HG03521 (cell line): ENCODE results near the gene PIK3R2.

Source experiments
- ATAC-seq: cut with Tn5 transposase; IDR thresholded peaks from one replicate; pipeline ENCODE4 v1.9.1; 2021; ENCODE audit warnings: mild to moderate bottlenecking, moderate library complexity; ENCODE audit not compliant: unreplicated experiment

PIK3R2 gene

GRCh38 chr19:18171605-18172327 lies 18.8 kb downstream of the PIK3R2 start:
- no peak for ATAC-seq

DNA sequence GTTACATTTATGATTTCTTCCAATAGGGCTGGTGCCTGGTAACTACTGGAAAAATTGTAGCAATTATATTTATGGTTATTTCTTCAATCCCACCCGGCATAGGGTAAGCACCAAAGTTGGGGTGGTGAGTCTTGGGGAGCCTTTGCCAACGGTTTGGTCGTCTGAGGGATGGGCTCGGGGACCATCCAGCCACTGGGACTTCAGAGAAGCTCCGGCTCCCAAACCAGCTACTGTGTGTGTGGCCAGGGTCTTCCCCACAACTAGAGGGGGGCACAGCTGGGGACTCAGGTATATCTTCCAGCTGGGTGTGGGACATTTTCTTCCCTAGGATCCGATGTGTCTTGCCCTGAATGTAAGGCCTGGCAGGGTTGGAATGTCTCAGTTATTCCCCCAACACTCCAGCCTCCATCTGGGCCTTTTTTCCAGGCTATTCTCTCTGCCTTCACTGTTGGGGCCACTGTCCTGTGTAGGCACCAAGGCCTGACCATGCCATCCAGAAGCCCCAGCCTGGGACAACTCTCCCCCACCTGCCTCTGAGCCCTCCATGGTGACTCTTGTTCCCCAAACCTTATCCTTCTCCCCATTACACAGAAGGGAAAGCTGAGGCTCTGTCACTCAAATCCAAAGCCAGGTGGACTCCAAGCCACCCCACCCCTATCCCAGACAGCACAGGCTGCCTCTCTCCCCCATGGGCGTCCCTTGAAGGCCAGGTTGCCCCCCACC lies 19.5 kb downstream of the PIK3R2 start:
- ATAC-seq, result no peak

DNA sequence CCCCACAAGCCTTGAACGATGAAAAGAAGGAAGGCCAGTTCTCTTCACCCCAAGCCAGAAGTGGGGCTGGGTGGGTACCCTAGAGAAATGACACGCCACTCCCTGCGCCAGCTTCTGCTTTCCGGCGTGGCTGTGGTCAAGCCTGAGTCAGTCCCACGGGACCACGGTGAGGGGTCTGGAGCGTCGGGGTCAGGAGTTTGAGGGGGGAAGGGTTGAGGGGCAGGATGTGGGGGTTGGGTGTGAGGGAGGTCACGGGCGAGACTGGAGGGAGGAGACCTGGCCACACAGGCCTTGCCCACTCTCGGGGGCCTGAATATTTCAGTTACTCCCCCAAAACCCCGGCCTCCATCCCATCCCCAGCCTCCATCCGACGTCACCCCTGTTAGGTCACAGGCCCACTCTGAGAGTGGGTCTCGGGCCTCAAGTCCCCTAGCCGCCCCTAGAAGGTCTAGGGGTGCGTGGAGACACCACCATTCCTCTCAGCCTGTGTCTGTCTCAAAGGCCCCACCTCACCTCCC lies 20.1 kb downstream of the PIK3R2 start:
- ATAC-seq, result peak; percentile 12

- ATAC-seq, result peak; percentile 52
These were observed 20.8 kb downstream of the PIK3R2 start, which contains the start of gene IFI30 for GRCh38 chr19:18173572-18174288. Gene IFI30 (plus strand): TSS chr19:18173813. CDS start chr19:18173842, 29 bp downstream.

DNA sequence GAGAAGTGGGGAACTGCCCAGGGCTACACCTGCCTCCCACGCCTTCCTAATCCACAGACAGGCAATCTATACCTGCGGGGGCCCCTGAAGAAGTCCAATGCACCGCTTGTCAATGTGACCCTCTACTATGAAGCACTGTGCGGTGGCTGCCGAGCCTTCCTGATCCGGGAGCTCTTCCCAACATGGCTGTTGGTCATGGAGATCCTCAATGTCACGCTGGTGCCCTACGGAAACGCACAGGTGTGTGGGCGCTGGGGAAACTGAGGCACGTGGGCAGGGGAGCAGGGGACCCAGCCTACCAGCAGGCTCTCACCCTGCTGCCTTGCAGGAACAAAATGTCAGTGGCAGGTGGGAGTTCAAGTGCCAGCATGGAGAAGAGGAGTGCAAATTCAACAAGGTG lies 22.0 kb downstream of the PIK3R2 start:
- no peak for ATAC-seq

DNA sequence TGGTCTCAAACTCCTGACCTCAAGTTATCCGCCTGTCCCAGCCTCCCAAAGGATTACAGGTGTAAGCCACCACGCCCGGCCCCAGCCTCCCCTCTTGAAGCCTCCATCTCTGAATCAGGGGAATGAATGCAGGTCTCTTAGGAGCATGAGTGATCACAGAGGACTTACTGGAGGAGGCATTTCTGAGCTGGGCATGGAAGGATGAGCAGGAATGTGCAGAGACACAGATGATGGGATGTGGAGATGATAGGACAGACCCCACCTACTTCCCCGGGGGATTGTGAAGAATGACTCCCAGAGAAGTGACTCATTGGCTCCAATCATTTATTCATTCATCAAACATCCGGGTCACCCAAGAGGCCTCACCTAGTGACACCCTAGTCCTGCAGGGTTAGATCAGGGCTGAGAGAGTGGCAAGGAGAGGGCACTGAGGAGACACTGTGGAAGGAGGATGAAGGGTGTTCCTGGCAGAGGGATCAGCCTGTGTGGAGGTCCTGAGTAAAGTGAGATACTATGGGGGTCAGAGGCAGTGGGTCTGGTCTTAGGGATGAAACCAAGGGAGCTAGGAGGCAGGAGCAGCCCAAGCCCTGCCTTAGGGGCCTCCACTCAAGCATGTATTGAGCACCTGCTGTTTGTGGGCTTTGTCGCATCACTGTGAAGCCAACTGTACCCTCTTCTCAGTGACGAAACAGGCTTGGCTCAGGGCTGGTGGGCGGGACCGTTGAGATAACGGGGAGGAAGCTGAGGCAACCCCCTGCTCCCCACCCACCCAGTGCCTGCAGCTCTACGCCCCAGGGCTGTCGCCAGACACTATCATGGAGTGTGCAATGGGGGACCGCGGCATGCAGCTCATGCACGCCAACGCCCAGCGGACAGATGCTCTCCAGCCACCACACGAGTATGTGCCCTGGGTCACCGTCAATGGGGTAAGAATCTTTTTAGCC lies 23.7 kb downstream of the PIK3R2 start:
- ATAC-seq, result no peak

DNA sequence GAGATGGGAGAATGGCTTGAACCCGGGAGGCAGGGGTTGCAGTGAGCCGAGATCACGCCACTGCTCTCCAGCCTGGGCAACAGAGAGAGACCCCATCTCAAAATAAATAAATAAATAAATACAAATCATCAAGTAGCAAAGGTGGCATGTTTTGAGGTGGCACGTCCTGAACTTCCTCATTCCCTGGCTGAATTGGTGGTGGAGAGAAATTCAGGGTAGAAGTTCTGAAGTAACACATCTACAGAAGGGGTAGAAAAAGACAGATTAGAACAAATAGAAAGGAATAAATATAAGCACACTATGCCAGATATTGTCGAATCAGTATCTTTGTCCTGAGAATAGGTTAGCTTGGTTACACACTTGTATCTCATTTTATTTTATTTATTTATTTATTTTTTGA lies 27.0 kb downstream of the PIK3R2 start:
- ATAC-seq, result no peak

- no peak for ATAC-seq
These were observed 30.6 kb downstream of the PIK3R2 start for GRCh38 chr19:18183529-18183928.

DNA sequence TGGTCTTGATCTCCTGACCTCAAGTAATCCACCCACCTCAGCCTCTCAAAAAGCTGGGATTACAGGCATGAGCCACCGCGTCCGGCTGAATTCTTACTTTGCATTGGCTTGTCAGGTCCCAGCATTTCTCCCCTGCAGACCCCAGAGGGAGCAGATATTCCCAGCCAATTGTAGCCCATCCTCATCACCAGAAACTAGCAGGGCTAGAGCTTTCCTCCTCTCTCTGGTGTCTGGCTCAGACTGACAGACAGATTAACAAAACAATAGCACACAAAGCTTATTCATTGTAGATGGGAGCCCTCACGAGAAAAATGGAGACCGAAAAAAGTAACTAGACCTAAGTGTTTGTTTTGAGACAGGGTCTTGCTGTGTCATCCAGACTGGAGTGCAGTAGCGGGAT lies 32.6 kb downstream of the PIK3R2 start:
- ATAC-seq, result no peak

GRCh38 chr19:18190278-18190677 lies 37.3 kb downstream of the PIK3R2 start:
- no peak for ATAC-seq

GRCh38 chr19:18191640-18192062 lies 38.7 kb downstream of the PIK3R2 start:
- no peak for ATAC-seq

- peak; percentile 81 for ATAC-seq
These were observed 39.9 kb downstream of the PIK3R2 start, which contains the start of gene MPV17L2 for GRCh38 chr19:18192673-18193387. Gene MPV17L2 (plus strand): TSS chr19:18193218. CDS start chr19:18193282, 64 bp downstream.

DNA sequence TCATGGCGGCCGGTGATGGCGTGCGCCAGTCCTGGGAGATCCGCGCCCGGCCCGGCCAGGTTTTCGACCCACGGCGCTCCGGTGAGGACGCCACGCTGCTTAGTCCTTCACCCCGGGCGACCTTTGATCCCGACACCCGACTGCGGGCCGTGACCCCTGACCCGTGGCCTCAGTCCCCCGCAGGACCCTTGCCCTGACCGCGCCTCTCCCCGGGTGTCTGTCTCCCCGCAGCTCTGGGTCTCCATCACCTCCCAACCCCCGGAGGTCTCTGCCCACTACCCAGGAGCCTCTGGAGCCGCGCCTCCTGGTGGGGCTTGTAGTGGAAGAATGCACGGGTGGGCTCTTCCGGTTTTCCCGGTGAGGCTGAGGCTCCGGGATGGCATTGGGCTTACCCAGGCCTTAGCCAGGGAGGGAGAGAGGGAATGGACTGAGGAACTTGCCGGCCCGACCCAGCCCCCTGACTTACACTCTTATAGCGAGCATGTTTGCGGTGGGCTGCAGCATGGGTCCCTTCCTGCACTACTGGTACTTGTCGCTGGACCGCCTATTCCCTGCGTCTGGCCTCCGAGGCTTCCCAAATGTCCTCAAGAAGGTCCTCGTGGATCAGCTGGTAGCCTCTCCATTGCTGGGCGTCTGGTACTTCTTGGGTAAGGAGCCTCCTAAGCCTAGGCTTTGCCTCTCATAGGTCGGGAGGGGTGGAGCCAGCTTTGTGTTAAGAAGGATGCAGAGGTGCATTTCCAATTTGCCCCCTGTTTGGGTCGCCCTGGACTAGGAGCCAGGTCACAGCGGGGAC lies 40.6 kb downstream of the PIK3R2 start:
- peak; percentile 19 for ATAC-seq

DNA sequence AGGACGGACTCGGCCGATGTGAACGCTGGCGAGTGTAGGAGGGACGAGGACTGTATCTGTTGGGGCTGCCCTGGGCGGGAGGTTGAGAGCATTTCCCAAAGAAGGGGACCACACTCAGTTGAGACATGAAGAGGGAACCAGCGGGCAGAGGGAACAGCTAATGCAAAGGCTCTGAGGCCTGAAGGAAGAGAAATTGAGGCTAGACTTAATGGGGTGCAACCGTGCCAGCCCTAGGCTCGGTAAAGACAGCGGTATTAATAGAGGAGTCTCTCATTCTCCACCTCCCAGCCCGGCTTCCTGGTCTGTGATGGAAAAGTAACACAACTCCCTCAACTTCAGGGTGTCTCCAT lies 41.2 kb downstream of the PIK3R2 start:
- no peak for ATAC-seq

DNA sequence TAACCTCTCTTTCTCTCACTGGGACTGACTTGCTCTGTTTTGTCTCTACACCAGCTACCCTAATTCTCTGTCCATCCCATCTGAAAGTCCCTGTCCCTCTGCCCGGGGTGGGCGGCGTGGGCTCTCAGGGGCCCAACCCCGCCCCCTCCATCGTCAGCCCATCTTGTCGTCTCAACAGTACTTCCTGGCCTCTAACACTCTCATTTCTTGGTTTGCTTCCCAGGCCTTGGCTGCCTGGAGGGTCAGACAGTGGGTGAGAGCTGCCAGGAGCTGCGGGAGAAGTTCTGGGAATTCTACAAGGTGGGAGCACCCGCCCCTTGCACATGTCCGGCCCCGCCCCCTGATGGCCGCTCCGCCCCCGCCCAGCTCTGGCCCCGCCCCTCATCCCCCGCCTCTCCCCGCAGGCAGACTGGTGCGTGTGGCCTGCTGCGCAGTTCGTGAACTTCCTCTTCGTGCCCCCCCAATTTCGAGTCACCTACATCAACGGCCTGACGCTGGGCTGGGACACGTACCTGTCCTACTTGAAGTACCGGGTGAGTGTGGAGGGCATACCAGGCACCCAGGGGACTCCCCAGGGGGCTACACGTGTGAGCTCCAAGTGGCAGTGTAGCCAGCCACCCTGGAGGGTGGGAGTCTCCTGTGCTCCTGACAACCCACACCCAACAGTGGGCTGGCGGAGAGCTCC lies 41.7 kb downstream of the PIK3R2 start:
- ATAC-seq, result no peak

DNA sequence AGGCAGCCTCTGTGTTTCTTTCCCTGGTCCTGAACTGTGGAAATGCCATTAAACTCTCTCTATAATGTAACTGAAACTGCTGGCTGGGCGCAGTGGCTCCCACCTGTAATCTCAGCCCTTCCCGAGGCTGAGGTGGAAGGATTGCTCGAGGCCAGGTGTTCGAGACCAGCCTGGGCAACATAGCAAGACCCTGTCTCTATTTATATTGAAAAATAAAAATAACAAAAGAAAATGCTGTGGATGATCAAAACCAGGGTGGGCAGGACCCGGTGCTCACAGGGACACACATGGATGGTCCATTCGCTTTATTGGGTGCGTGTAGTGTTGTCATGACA lies 43.5 kb downstream of the PIK3R2 start:
- ATAC-seq, result no peak

GRCh38 chr19:18197306-18197705 lies 44.3 kb downstream of the PIK3R2 start:
- no peak for ATAC-seq

- ATAC-seq, result no peak
These were observed 45.0 kb downstream of the PIK3R2 start for GRCh38 chr19:18197941-18198340.
